GM18507 (cell line): ENCODE results near the gene SCFD2.
"Not testable (repeated sequence)": the region's sequence is repeated elsewhere in the genome, so short reads cannot be mapped to it uniquely, and the experiment has no call there.

Experiments used
- DNase-seq: peaks from one replicate; pipeline ENCODE4 v3.0.0; 2011; ENCODE audit warnings: low read depth; ENCODE audit not compliant: insufficient read length; ENCODE audit errors: extremely low spot score
- FAIRE-seq: peaks from 2 replicates; lab custom pipeline; 2011; peaks lifted over from hg19 to GRCh38; lab: Jason Lieb, UNC

The SCFD2 gene

DNA sequence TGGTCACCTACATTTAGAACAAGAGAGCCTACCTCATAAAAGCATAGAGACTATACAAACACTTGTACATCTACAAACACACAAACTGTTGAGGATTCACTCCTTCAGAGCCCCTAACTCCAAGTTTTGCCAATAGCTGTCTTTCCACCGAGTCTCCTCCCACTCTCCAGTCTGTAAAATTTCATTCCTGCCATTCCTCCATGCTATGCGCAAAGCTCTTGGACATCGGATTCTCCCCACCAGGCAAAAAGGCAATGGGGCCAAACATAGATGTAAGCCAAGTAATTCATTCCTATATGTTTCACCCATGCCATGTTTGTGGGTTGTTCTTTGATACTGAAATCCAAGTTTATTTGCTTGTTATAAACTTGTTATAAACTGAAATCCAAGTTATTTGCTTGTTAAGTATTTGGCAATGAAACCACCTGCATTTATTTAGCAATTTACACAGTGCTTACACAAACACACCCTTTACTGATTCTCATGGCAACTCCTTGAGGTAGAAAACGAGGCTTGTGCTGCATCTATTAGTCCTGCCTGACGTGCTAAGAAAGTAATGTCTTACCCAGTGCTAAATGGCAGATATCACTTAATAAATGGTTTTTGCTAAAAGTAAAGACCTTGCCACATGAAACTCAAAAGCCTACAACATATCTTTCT, 91.1 kb downstream of the SCFD2 start:
- no peak for FAIRE-seq

DNA sequence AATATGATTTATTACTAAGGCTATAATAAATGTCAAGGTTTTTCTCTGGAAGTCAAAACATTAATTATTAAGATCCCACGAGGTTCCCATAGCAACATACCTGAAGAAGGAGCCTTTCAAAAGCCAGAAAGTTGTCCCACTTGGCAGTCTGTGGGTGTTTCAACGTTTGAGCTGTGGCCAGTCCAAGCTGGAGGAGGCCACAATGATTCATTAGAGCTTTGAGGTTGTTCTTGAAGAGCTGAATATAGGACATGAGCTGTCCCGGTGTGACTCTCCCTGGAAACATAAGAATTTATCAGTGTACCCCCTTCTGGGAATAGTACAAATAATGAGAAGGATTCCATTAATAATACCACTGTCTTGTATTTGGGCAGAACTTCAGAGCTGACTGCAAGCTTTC, 92.1 kb downstream of the SCFD2 start:
- FAIRE-seq = no peak

More for the DNA sequence above, 91.1 kb downstream of the SCFD2 start:
- DNase-seq = no peak

DNA sequence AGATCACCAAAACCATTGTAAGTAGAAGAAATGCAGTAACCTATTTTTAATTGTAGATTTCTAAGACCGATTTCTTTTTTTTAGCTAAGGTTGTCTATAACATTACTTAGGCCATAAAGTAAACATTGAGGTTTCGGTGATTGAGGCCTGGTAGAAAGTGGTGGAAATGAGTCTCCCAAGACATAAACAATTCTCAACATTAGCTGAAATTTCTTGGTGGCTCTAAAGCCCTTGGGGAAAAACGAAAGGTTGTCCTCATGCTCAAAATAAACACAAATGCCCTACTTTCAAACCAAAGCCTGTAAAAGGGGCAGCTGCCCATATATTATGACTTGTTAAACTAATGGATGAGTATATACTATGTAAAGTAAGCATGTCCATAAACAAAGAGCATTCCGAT, 98.8 kb downstream of the SCFD2 start:
- DNase-seq (no peak), FAIRE-seq (no peak)

More for the DNA sequence above, 92.1 kb downstream of the SCFD2 start:
- DNase-seq = no peak

GRCh38 chr4:53255986-53256385, 109.9 kb downstream of the SCFD2 start:
- not testable (repeated sequence) for DNase-seq, FAIRE-seq

DNA sequence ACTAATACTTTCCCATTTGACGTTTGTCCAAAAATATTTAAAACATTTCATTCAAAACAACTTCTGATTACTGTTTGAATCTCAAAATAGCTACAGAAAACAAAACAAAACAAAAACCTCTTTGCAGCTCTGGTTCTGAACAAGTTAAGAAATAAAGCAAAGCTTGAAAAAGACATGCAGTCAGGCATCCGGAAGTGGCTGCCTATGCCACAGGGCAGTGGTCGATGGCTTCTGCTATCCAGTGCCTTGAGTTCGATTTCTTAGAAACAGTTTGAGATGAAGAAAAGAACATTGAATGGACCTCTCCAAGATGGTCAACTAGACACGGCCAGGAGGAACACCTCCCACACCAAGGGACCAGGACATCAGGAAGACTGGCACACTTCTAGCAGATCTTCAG, 125.3 kb downstream of the SCFD2 start:
- DNase-seq (no peak), FAIRE-seq (no peak)

DNA sequence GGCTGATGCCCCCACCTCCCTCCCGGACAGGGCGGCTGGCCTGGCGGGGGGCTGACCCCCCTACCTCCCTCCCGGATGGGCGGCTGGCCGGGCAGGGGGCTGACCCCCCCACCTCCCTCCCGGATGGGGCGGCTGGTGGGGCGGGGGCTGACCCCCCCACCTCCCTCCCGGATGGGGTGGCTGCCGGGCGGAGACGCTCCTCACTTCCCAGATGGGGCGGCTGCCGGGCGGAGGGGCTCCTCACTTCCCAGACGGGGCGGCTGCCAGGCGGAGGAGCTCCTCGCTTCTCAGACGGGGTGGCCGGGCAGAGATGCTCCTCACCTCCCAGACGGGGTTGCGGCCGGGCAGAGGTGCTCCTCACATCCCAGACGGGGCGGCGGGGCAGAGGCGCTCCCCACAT, 127.5 kb downstream of the SCFD2 start:
- FAIRE-seq, DNase-seq: not testable (repeated sequence)

GRCh38 chr4:53237811-53238210, 128.1 kb downstream of the SCFD2 start:
- FAIRE-seq, DNase-seq: not testable (repeated sequence)

- DNase-seq, FAIRE-seq: not testable (repeated sequence)
Observed at GRCh38 chr4:53236624-53237023, 129.2 kb downstream of the SCFD2 start.

DNA sequence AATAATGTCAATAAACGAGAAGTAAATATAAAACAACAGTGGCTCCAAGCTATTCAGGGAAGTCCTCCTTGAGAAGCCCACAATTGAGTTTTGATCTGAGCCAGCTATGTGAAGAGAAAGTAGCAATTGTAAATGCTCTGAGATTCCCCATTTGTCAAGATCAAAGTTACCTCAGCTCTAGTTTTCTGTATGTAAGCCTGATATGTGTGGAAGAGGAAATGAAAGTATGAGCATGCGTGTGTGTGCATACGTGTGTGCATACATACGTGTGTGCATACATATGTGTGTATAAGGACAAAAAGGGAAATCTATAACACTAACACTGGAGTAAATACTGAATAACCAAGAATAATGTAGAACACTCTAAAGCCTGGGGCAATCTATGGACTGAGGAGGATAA, 130.3 kb downstream of the SCFD2 start:
- DNase-seq (no peak), FAIRE-seq (no peak)

DNA sequence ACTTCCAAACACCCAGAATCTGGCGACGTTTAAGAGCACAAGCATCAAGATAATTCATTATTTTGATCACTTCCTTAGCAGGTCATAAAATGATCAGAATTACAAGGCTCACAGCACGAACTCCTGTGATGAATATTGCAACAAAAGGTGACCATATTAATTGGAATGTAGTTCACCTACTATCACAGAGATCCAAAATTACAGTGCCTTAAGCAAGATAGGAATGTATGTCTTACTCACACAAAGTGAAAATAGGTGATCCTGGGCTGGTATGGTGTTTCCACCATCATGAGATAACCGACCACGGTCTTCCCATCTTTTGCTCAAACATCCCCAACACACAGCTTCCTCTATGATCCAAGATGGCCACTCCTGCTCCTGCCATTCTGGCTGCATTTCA, 131.2 kb downstream of the SCFD2 start:
- DNase-seq = no peak
- FAIRE-seq = no peak

- DNase-seq (no peak), FAIRE-seq (no peak)
Observed at GRCh38 chr4:53234111-53234510, 131.8 kb downstream of the SCFD2 start.

- no peak for FAIRE-seq
- DNase-seq = no peak
Observed at GRCh38 chr4:53233114-53233795, 132.6 kb downstream of the SCFD2 start.

DNA sequence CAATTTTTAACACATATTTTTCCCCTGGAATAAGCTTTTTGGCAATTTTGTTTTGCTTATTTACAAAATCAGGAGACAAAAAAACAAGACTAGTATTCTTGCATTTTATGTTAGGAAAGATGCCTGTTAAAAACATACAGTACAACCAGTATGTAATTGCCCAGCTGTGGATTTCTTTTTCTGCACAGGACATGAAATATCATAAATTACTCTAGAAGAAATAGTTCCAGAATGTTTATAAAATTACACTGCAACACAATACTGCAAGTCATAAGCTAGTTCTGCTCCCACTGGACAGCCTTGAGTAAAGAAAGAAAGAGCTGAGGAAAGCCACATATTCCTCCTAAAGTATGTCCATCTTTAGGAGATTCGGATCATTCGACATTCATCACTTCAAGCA, 133.5 kb downstream of the SCFD2 start:
- DNase-seq (no peak), FAIRE-seq (no peak)

DNA sequence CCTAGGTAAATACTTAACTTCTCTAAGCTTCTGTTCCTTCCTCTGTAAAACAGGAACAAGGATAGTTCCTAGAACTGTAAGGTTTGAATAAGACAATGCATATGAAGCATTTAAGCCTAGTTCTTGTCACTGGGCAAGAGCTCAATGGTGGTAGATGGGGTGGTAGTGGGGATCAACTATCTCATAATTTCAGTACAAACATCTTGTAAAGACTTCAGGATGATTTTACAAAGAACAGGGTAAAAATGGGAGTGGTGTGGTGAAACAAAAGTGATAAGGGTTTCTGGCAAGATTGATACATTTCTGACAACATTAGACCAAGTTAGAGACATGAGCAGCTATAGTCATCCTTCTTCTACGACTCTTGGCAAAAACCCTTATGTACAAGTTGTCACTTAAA, 137.8 kb downstream of the SCFD2 start:
- FAIRE-seq = no peak

DNA sequence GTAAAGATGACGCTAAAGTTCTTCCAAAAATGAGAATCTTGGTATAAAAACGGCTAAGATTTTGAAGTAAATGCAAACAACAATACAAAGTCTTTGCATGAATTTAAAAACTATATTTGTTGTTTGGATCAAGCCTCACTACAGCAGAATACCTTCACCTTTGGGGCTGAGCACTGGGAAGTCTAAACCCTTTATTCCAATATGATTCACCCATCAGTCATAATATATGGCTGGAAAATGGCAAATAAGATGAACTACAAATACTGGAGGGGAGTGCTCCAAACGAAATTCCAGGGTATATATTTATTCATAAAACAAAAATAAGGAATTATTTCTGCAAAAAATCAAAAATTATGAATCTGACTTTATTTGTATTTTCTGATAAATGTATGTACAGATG, 138.4 kb downstream of the SCFD2 start:
- DNase-seq (no peak), FAIRE-seq (no peak)

More for the DNA sequence above, 137.8 kb downstream of the SCFD2 start:
- DNase-seq = no peak

DNA sequence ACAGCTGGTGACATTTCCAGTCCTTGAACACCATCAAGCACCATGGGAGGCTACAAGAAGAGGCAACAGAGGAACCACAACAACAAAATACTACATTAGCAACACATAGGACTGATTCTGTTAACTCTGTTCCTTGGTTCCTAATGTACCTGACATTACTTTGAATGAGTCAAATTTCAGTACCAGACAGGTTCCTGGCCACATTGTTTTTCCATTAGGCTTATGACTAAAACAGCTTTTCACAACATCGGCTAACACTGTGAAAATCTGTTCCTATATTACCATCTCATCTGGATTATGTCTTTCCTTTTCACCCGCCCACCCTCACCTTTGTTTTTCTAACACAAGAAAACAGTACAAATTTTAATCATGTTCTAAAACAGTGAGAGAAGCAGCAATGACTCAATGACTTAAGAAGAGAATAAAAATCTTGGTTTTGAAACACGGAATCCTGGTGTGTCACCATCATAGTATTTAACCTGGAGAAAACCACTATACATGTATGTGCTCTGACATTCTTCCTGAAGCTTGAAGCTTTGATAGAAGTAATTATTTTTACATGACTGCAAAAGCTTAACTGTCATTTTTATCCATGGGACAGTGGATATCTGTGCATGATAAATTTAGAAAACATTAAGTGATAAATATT, 143.9 kb downstream of the SCFD2 start:
- FAIRE-seq = no peak
- DNase-seq = no peak

- FAIRE-seq, DNase-seq: not testable (repeated sequence)
Observed at GRCh38 chr4:53219148-53219547, 146.7 kb downstream of the SCFD2 start.

DNA sequence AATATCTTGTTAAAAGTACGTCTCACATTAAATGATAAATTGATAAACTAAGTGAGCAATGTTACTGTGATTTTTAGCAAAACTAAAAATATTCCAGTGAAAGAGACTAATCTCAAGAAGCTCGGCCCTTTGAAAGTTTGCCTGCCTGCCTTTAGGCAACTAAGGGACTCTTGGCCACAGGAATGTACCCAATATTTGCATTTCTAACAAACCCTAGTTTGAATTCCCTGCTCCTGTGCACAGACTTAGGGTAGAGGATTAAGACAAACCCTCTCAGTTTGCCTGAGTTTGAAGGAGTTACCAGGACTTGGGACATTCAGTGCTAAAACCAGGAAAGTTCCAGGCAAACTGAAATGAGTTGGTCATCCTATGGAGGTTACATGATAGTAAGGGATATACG, 157.1 kb downstream of the SCFD2 start:
- DNase-seq = no peak
- no peak for FAIRE-seq

DNA sequence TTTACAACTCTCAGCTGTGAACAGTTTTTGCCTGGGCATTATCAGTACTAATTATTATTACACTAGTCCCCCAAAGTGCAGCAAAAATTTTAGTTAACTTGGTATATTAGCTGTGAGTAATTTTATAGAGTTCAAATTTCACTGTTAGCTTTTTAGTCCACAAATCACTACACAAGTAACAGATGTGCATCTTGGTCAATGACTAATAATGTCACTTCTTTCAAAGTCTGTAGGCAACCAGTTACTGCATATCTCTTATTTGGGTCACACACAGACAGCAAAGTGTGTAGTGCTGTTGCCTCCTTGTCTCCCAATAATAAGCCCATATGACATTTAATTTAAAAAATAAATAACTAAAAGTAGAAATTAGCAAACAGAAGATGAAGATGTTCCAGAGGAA, 159.9 kb downstream of the SCFD2 start:
- DNase-seq = no peak
- FAIRE-seq = no peak

- no peak for FAIRE-seq
- DNase-seq = no peak
Observed at GRCh38 chr4:53199356-53199755, 166.5 kb downstream of the SCFD2 start.

- FAIRE-seq = no peak
Observed at GRCh38 chr4:53197772-53198142, 168.1 kb downstream of the SCFD2 start.

More at GRCh38 chr4:53197772-53198142, 168.1 kb downstream of the SCFD2 start:
- no peak for DNase-seq
